Measurements from ENCODE around the gene IGF2BP3. TPM values are rescaled to one million over a fixed set of nuclear protein-coding genes. Genes with fewer than 3 reads are reported as not detected.

Gene IGF2BP3
- total and polyA plus RNA-seq, 2 donors (not counting 1 experiment from before 2014, with no cell fraction given) = 4.3 to 11.2 TPM

- H3K36me3 ChIP-seq (ENCODE audit: control insufficient read depth, insufficient read depth, low read length) = no peaks in the 10 kb centered on the region
- no peak overlapping the region for H2AFZ ChIP-seq (ENCODE audit: low read length)
- no peaks in the 10 kb centered on the region for H4K20me1 ChIP-seq (ENCODE audit: control insufficient read depth, extremely low read depth, insufficient read depth, low read length)
- no peaks in the 10 kb centered on the region for H3K79me2 ChIP-seq (ENCODE audit: control insufficient read depth, insufficient read depth, low read length)
- no peak overlapping the region for H3K4me3 ChIP-seq (replicated peaks in 1 of 4; ENCODE audit: control extremely low read depth in 1 of 4, insufficient read depth in 1 of 4, low read depth in 3 of 4, low read length in 4 of 4)
- no peak for TF ChIP-seq EZH2 (IDR thresholded peaks at IDR 0.05; ENCODE audit: low read length, missing control alignments)
- TF ChIP-seq CTCF (conservative IDR thresholded peaks at IDR 0.05 in 1 of 2, IDR thresholded peaks at IDR 0.05 in 1 of 2; ENCODE audit: low read depth in 1 of 2, low read length in 2 of 2) = no peak
- no peak overlapping the region for H3K4me2 ChIP-seq (ENCODE audit: extremely low read depth, insufficient read depth, low read length)
- no peak overlapping the region for H3K9ac ChIP-seq (ENCODE audit: insufficient read depth, low read length)
- no peaks in the 10 kb centered on the region for H3K27me3 ChIP-seq (ENCODE audit: control insufficient read depth, insufficient read depth, low read length)
- no peaks in the 10 kb centered on the region for H3K4me1 ChIP-seq (ENCODE audit: control insufficient read depth, extremely low read depth, insufficient read depth, low read length)
- no peak for DNase-seq (ENCODE audit: low read depth in 2 of 2)
- H3K27ac ChIP-seq (ENCODE audit: insufficient read depth, low read length) = no peak overlapping the region
- H3K9me3 ChIP-seq (ENCODE audit: control insufficient read depth, insufficient read depth, low read depth, low read length) = no peaks in the 10 kb centered on the region
These were observed 193.9 kb downstream of the IGF2BP3 start for GRCh38 chr7:23276376-23276775.

GRCh38 chr7:23275912-23276311 is 194.4 kb downstream of the IGF2BP3 start:
- H3K27me3 ChIP-seq (ENCODE audit: control insufficient read depth, insufficient read depth, low read length) = no peaks in the 10 kb centered on the region
- DNase-seq (ENCODE audit: low read depth in 2 of 2) = no peak
- no peaks in the 10 kb centered on the region for H3K79me2 ChIP-seq (ENCODE audit: control insufficient read depth, insufficient read depth, low read length)
- no peak overlapping the region for H3K9ac ChIP-seq (ENCODE audit: insufficient read depth, low read length)
- no peaks in the 10 kb centered on the region for H3K36me3 ChIP-seq (ENCODE audit: control insufficient read depth, insufficient read depth, low read length)
- H3K27ac ChIP-seq (ENCODE audit: insufficient read depth, low read length) = no peak overlapping the region
- H3K9me3 ChIP-seq (ENCODE audit: control insufficient read depth, insufficient read depth, low read depth, low read length) = no peaks in the 10 kb centered on the region
- TF ChIP-seq EZH2 (IDR thresholded peaks at IDR 0.05; ENCODE audit: low read length, missing control alignments) (no peak), CTCF (conservative IDR thresholded peaks at IDR 0.05 in 1 of 2, IDR thresholded peaks at IDR 0.05 in 1 of 2; ENCODE audit: low read depth in 1 of 2, low read length in 2 of 2) (no peak)
- H2AFZ ChIP-seq (ENCODE audit: low read length) = no peak overlapping the region
- H3K4me3 ChIP-seq (replicated peaks in 1 of 4; ENCODE audit: control extremely low read depth in 1 of 4, insufficient read depth in 1 of 4, low read depth in 3 of 4, low read length in 4 of 4) = no peak overlapping the region
- H4K20me1 ChIP-seq (ENCODE audit: control insufficient read depth, extremely low read depth, insufficient read depth, low read length) = no peaks in the 10 kb centered on the region
- no peaks in the 10 kb centered on the region for H3K4me1 ChIP-seq (ENCODE audit: control insufficient read depth, extremely low read depth, insufficient read depth, low read length)
- no peak overlapping the region for H3K4me2 ChIP-seq (ENCODE audit: extremely low read depth, insufficient read depth, low read length)

GRCh38 chr7:23273141-23273599 is 197.1 kb downstream of the IGF2BP3 start:
- Histone ChIP-seq H4K20me1 (ENCODE audit: control insufficient read depth, extremely low read depth, insufficient read depth, low read length) (no peaks in the 10 kb centered on the region), H3K4me3 (replicated peaks in 1 of 4; ENCODE audit: control extremely low read depth in 1 of 4, insufficient read depth in 1 of 4, low read depth in 3 of 4, low read length in 4 of 4) (no peak overlapping the region), H3K27ac (ENCODE audit: insufficient read depth, low read length) (no peak overlapping the region), H3K27me3 (ENCODE audit: control insufficient read depth, insufficient read depth, low read length) (no peaks in the 10 kb centered on the region), H3K9ac (ENCODE audit: insufficient read depth, low read length) (no peak overlapping the region), H3K4me2 (ENCODE audit: extremely low read depth, insufficient read depth, low read length) (no peak overlapping the region), H2AFZ (ENCODE audit: low read length) (no peak overlapping the region), H3K79me2 (ENCODE audit: control insufficient read depth, insufficient read depth, low read length) (no peaks in the 10 kb centered on the region), H3K9me3 (ENCODE audit: control insufficient read depth, insufficient read depth, low read depth, low read length) (no peaks in the 10 kb centered on the region), H3K36me3 (ENCODE audit: control insufficient read depth, insufficient read depth, low read length) (no peaks in the 10 kb centered on the region), H3K4me1 (ENCODE audit: control insufficient read depth, extremely low read depth, insufficient read depth, low read length) (no peaks in the 10 kb centered on the region)
- DNase-seq (ENCODE audit: low read depth in 2 of 2) = peak; percentile 89 to 94
- peak; percentile 74 to 84 for TF ChIP-seq CTCF (conservative IDR thresholded peaks at IDR 0.05 in 1 of 2, IDR thresholded peaks at IDR 0.05 in 1 of 2; ENCODE audit: low read depth in 1 of 2, low read length in 2 of 2)
- TF ChIP-seq EZH2 (IDR thresholded peaks at IDR 0.05; ENCODE audit: low read length, missing control alignments) = no peak
